Breast epithelium (tissue), 4 donors: ENCODE measurements around the gene NCAPH2. TPM values are rescaled to one million over a fixed set of nuclear protein-coding genes. Genes with fewer than 3 reads are reported as not detected.

Source experiments
- DNase-seq, 2 donors: peaks; one replicate each; pipeline ENCODE4 v3.0.0-alpha.2; 2019; ENCODE audit warnings: low spot score in 2 of 2
- H3K27ac ChIP-seq, 2 donors: fragments of 200-600 bp; sonication (generic) in 1 of 2; one replicate each; pipeline ENCODE4 v1.5.1; 2016 to 2019; ENCODE audit warnings: mild to moderate bottlenecking in 1 of 2
- H3K27me3 ChIP-seq, 2 donors: fragments of 200-600 bp; sonication (generic) in 1 of 2; one replicate each; pipeline versions ENCODE4 v1.5.1 to v1.6.0; 2017 to 2019; ENCODE audit warnings: control low read depth in 1 of 2, mild to moderate bottlenecking in 1 of 2
- H3K36me3 ChIP-seq: fragments of 200-600 bp; one replicate; pipeline ENCODE4 v1.5.1; 2019
- H3K4me1 ChIP-seq, 2 donors: fragments of 200-600 bp; sonication (generic); one replicate each; pipeline ENCODE4 v1.5.1; 2016 to 2019; ENCODE audit warnings: control low read depth in 1 of 2
- H3K4me3 ChIP-seq, 3 donors: fragments of 200-600 bp; sonication (generic); 1 replicate in 2 of 3; 2 replicates in 1 of 3; pipeline ENCODE4 v1.5.1; 2016 to 2019; ENCODE audit warnings: mild to moderate bottlenecking in 3 of 3, moderate library complexity in 2 of 3
- H3K9me3 ChIP-seq, 2 donors: fragments of 200-600 bp; sonication (generic) in 1 of 2; one replicate each; pipeline ENCODE4 v1.5.1; 2016 to 2019; ENCODE audit warnings: control low read depth in 1 of 2
- POLR2A ChIP-seq: fragments of 450-650 bp; IDR thresholded peaks from one replicate; pipeline ENCODE4 v1.6.1; 2016; ENCODE audit warnings: antibody characterized with exemption, mild to moderate bottlenecking, moderate library complexity
- POLR2AphosphoS5 ChIP-seq, 3 donors: sonication (generic); formaldehyde crosslinking; IDR thresholded peaks; one replicate each; pipeline ENCODE4 v1.6.1; 2017; ENCODE audit warnings: antibody characterized with exemption in 3 of 3
- intact Hi-C: fragments of 100-400 bp; cut with DNase I; formaldehyde crosslinking; loops from one replicate; pipeline ENCODE4 v1.15.1; 2023; ENCODE audit warnings: low total_unique reads
- total RNA-seq, 3 donors: library from RNA; depleted of rRNA; stranded (reverse); fragments of >200 nt; gene quantifications; one replicate each; pipeline ENCODE4 v1.1.0, GENCODE V29; 2016
- TF ChIP-seq, protein P1 (sequence below), 3 donors: fragments of 450-650 bp; IDR thresholded peaks; one replicate each; pipeline ENCODE4 v1.5.1; 2016 to 2017; ENCODE audit warnings: antibody characterized with exemption in 3 of 3, mild to moderate bottlenecking in 3 of 3, moderate library complexity in 3 of 3

Gene NCAPH2
- total RNA-seq, 3 donors from 2014 or later, result 25.9 to 48.2 (median 43.0) TPM

DNA sequence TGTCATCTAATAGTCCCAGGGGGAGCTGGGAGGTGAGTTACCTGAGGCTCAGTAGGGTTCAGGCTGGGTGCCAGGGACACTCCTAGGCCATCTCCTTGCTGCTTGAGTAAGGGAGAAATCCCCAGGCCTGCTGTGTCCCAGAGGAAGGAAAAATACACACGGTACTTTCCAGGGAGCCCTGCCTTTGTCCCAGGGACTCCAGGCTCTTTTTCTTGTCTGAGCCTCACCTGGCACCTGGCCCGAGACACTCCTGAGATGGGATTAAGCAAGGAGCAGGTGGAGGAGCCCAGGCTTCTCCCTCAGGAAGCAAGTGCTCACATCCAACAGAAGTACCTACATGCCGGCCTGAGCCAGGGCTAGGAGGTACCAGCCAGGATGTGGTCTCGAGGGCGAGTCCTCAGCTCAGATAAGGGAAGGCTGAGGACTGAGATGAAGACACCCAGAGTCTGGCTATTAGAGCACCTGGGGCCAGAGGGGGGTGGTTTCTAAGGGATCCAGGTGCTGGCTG is 36.8 kb downstream of the NCAPH2 start:
- H3K4me1 ChIP-seq, result peaks cover 6 to 18% of the 10 kb centered on the region in 2 donors
- H3K9me3 ChIP-seq, result no peaks in the 10 kb centered on the region
- peak in 1 of 2 donors; percentile 73 for DNase-seq
- TF ChIP-seq, protein P1, sequence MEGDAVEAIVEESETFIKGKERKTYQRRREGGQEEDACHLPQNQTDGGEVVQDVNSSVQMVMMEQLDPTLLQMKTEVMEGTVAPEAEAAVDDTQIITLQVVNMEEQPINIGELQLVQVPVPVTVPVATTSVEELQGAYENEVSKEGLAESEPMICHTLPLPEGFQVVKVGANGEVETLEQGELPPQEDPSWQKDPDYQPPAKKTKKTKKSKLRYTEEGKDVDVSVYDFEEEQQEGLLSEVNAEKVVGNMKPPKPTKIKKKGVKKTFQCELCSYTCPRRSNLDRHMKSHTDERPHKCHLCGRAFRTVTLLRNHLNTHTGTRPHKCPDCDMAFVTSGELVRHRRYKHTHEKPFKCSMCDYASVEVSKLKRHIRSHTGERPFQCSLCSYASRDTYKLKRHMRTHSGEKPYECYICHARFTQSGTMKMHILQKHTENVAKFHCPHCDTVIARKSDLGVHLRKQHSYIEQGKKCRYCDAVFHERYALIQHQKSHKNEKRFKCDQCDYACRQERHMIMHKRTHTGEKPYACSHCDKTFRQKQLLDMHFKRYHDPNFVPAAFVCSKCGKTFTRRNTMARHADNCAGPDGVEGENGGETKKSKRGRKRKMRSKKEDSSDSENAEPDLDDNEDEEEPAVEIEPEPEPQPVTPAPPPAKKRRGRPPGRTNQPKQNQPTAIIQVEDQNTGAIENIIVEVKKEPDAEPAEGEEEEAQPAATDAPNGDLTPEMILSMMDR (IDR thresholded peaks at IDR 0.05), result no peak
- TF ChIP-seq POLR2AphosphoS5 (IDR thresholded peaks at IDR 0.05) (no peak), POLR2A (no peak)
- peak overlapping the region; percentile 65 to 88 for H3K27ac ChIP-seq
- intact Hi-C loops, result no loop called here
- H3K4me3 ChIP-seq, result peak overlapping the region in 1 of 3 donors; percentile 64
- H3K27me3 ChIP-seq, result peaks cover 3 to 8% of the 10 kb centered on the region in 2 donors
- no peaks in the 10 kb centered on the region for H3K36me3 ChIP-seq

DNA sequence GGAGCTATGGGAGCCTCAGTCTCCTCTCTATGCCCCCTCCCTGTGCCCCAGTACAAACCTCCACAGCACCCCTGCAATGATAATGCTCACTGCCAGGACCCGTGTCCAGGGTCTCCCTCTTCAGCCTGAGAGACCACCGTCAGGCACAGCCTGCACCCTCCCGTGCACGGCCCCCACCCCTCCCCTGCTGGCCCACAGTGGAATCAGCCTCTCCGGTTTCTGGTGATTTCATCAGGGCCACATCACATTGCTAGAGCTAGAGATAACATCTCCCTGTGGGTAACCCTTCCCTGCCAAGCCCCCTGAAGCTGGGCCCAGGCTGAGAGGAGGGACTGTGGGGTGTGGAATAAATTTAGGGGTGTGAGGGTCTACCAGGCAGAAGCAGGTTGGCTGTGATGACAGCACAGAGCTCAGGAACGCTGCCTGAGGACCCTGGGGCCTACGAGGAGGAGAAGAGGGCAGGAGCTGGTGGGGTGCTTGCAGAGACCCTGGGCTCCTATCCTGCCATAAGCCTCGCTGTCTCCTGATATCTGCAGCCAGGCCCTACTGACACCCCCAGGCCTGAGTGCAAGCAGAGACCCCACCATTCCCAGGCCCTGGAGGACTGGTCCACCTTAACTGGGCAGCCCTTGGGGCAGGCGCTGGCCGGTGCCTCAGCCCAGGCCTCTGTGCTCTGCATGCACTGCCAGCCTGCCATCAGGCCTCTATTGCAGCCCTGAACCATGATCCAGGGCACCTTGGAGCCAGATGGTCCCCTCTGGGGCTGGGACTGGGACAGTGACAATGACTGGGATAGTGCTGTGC is 37.7 kb downstream of the NCAPH2 start, which contains the start of gene KLHDC7B:
Gene KLHDC7B, plus strand, starts transcription at position 378 of the 804 bp plus-strand sequence. Its CDS starts 345 bp downstream, at position 723.
- Histone ChIP-seq H3K36me3 (no peaks in the 10 kb centered on the region), H3K9me3 (no peaks in the 10 kb centered on the region), H3K4me3 (peak within 1 kb of the TSS in 2 of 3 donors; percentile 36 to 64), H3K4me1 (peaks cover 6 to 18% of the 10 kb centered on the region in 2 donors), H3K27me3 (peaks cover 3 to 8% of the 10 kb centered on the region in 2 donors), H3K27ac (peak within 1 kb of the TSS; percentile 65 to 88)
- intact Hi-C loops, result no loop called here
- TF ChIP-seq POLR2AphosphoS5 (IDR thresholded peaks at IDR 0.05) (no peak), POLR2A (no peak)
- TF ChIP-seq, protein P1 (IDR thresholded peaks at IDR 0.05), result peak in 1 of 3 donors; percentile 20
- no peak for DNase-seq

DNA sequence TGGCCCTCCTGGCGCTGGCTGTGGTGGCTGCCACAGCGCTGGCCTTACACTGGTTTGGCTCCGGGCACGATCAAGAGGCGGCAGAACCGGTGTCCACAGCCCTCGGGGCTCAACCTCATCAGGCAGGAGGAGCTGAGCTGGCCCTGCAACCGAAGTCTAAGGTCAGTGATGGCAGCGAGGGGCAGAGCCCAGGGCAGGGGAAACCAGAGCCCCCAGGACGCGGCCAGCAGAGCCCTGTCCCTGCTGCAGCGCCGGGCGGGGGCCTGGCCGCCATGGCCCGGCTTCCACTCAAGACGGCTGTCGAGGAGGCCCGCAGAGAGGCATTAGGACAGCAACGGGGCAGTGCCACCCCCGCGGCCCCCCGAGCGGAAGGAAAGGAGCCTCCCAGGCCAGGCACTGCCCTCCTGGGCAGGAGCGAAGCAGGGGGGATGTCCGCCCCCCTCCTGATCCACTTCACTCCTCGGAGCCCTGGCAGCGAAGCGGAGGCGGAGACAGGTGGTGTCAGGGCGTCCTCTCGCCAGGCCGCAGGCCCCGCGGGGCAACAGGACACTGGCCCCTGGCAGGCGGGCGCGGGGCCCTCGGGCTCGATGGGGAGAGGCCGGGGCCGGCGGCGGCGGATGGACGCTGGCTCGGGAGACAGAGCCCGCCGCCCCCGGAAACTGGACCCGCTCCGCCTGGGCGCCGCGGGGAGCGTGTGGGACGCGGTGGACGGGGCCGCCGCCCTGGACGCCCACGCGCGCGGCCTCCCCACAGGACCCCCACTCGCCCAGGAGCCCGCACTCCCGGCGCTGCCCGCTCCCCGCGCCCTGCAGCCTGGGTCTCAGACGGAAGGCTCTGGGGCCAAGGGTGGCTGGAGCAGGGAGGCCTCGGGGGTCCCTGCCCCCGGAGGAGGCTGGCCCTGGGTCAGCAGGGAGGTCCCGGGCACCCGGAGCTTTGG is 38.6 kb downstream of the NCAPH2 start:
- Histone ChIP-seq H3K36me3 (no peaks in the 10 kb centered on the region), H3K4me3 (peak overlapping the region in 2 of 3 donors; percentile 36 to 53), H3K4me1 (peaks cover 6 to 18% of the 10 kb centered on the region in 2 donors), H3K9me3 (no peaks in the 10 kb centered on the region), H3K27ac (peak overlapping the region in 1 of 2 donors; percentile 88), H3K27me3 (peaks cover 3 to 8% of the 10 kb centered on the region in 2 donors)
- intact Hi-C loops, result no loop called here
- TF ChIP-seq, protein P1 (IDR thresholded peaks at IDR 0.05), result no peak
- TF ChIP-seq POLR2AphosphoS5 (IDR thresholded peaks at IDR 0.05) (no peak), POLR2A (no peak)
- no peak for DNase-seq

DNA sequence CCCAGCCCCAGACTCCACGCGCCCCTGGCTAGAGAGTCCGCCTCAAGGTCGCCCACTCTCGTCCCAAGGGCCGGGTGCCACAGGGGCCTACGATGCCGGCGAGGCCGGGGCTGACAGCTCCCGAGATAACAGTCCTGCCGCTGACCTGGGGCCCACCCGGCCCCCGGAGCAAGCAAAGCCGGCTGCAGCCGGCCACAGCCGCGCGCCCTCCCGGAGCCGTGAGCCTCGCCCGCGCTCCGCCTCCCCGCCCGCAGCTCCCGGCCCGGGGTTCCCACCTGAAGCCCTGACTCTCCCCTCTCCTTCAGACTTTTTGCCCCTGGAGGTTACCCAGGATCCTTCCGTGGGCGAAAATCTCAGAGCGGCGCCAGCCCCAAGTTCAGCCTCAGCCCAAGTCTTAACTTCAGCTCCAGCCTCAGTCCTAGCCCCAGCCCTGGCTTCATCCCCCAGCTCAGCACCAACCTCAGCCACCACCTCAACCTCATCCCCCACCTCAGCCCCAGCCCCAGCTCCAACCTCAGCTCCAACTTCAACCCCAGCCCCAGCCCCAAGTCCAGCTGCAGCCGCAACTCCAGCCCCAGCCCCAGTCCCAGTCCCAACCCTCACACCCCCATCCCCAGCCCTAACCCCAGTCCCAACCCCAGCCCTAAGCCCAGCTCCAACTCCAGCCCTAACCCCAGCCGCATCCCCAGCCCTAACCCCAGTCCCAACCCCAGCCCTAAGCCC is 39.4 kb downstream of the NCAPH2 start:
- Histone ChIP-seq H3K9me3 (no peaks in the 10 kb centered on the region), H3K36me3 (no peaks in the 10 kb centered on the region), H3K27me3 (peaks cover 3 to 8% of the 10 kb centered on the region in 2 donors), H3K4me1 (peaks cover 6 to 18% of the 10 kb centered on the region in 2 donors), H3K4me3 (peak overlapping the region in 2 of 3 donors; percentile 36 to 53), H3K27ac (no peak overlapping the region)
- TF ChIP-seq POLR2AphosphoS5 (IDR thresholded peaks at IDR 0.05), result no peak
- TF ChIP-seq, protein P1 (IDR thresholded peaks at IDR 0.05), result no peak
- TF ChIP-seq POLR2A, result no peak
- intact Hi-C loops, result no loop called here
- no peak for DNase-seq
